K562 (cell line): ENCODE results near the gene GNRHR. TPM values are rescaled to one million over a fixed set of nuclear protein-coding genes. Genes with fewer than 3 reads are reported as not detected.

Source experiments
- CBX5 ChIP-seq: IDR thresholded peaks from 2 replicates; pipeline ENCODE4 v1.6.1; 2014; ENCODE audit warnings: low read depth, borderline replicate concordance
- CREBBP ChIP-seq: IDR thresholded peaks from one replicate; pipeline ENCODE4 v1.6.1; 2012; ENCODE audit warnings: low read depth, mild to moderate bottlenecking, control low read depth, inconsistent platforms, low read length
- EHMT2 ChIP-seq: fragments of 450-650 bp; IDR thresholded peaks from 2 replicates; pipeline ENCODE4 v1.6.1; 2018; ENCODE audit warnings: antibody characterized with exemption
- ESRRA ChIP-seq: fragments of 450-650 bp; IDR thresholded peaks from 2 replicates; pipeline ENCODE4 v1.6.1; 2014; ENCODE audit warnings: low read depth, mild to moderate bottlenecking, moderate library complexity, borderline replicate concordance
- FOXJ3 ChIP-seq: sonication (generic); formaldehyde crosslinking; IDR thresholded peaks from 2 replicates; pipeline ENCODE4 v1.4.0; 2020; ENCODE audit warnings: mild to moderate bottlenecking, missing genetic modification reagents
- FOXK1 ChIP-seq: sonication (generic); formaldehyde crosslinking; IDR thresholded peaks from 2 replicates; pipeline ENCODE4 v1.8.0; 2022; ENCODE audit warnings: missing genetic modification reagents, mild to moderate bottlenecking, borderline replicate concordance
- HMG20A ChIP-seq: fragments of 450-650 bp; formaldehyde crosslinking; conservative IDR thresholded peaks from 2 replicates; pipeline ENCODE4 v1.4.0; 2020; ENCODE audit warnings: mild to moderate bottlenecking, mixed read lengths
- HNRNPLL ChIP-seq: fragments of 200-400 bp; formaldehyde crosslinking; IDR thresholded peaks from 2 replicates; pipeline ENCODE4 v1.6.1; 2017; ENCODE audit warnings: low read length, low read depth, mild to moderate bottlenecking; ENCODE audit not compliant: poor library complexity, severe bottlenecking
- IRF9 ChIP-seq: fragments of 450-650 bp; IDR thresholded peaks from 2 replicates; pipeline ENCODE4 v1.6.1; 2016; ENCODE audit warnings: missing biosample characterization, missing genetic modification characterization
- KAT8 ChIP-seq: fragments of 450-650 bp; IDR thresholded peaks from 2 replicates; pipeline ENCODE4 v1.6.1; 2016; ENCODE audit warnings: low read depth, mild to moderate bottlenecking
- MCM5 ChIP-seq: fragments of 450-650 bp; IDR thresholded peaks from 2 replicates; pipeline ENCODE4 v1.6.1; 2016; ENCODE audit warnings: low read depth
- NCOA1 ChIP-seq: fragments of 450-650 bp; IDR thresholded peaks from 2 replicates; pipeline ENCODE4 v1.6.1; 2016; ENCODE audit warnings: low read depth
- PHB ChIP-seq: fragments of 250-450 bp; sonication (Bioruptor Pico); IDR thresholded peaks from 2 replicates; pipeline ENCODE4 v1.5.0; 2021
- PHTF2 ChIP-seq: fragments of 250-450 bp; sonication (Bioruptor Pico); IDR thresholded peaks from 2 replicates; pipeline ENCODE4 v1.5.0; 2021; ENCODE audit warnings: mild to moderate bottlenecking
- POLR2G ChIP-seq: fragments of 200-400 bp; formaldehyde crosslinking; IDR thresholded peaks from 2 replicates; pipeline ENCODE4 v1.6.1; 2017; ENCODE audit warnings: low read depth, mild to moderate bottlenecking, antibody characterized with exemption, low read length, moderate library complexity
- SMAD2 ChIP-seq: fragments of 150-350 bp; IDR thresholded peaks from 2 replicates; pipeline ENCODE4 v1.6.1; 2014; ENCODE audit warnings: low read depth, mild to moderate bottlenecking, low read length
- SMARCC2 ChIP-seq: fragments of 450-650 bp; IDR thresholded peaks from 2 replicates; pipeline ENCODE4 v1.6.1; 2017; ENCODE audit warnings: antibody characterized with exemption, moderate library complexity, mild to moderate bottlenecking, low read depth
- STAT5A ChIP-seq: IDR thresholded peaks from 2 replicates; pipeline ENCODE4 v1.6.1; 2012; ENCODE audit warnings: low read length, inconsistent platforms, borderline replicate concordance
- ZNF134 ChIP-seq: fragments of 250-450 bp; sonication (Bioruptor Pico); conservative IDR thresholded peaks from 2 replicates; pipeline ENCODE4 v1.4.0; 2020
- ZNF239 ChIP-seq: fragments of 250-450 bp; sonication (Bioruptor Pico); IDR thresholded peaks from 2 replicates; pipeline ENCODE4 v1.4.0; 2020; ENCODE audit warnings: mild to moderate bottlenecking
- ZNF655 ChIP-seq: fragments of 250-450 bp; sonication (Bioruptor Pico); IDR thresholded peaks from 2 replicates; pipeline ENCODE4 v1.5.0; 2021
- ZNF696 ChIP-seq: fragments of 250-450 bp; sonication (Bioruptor Pico); conservative IDR thresholded peaks from 2 replicates; pipeline ENCODE4 v1.4.0; 2020; ENCODE audit warnings: mild to moderate bottlenecking, moderate library complexity
- ZNF699 ChIP-seq: fragments of 250-450 bp; sonication (Bioruptor Pico); IDR thresholded peaks from 2 replicates; pipeline ENCODE4 v1.8.0; 2021; ENCODE audit warnings: mild to moderate bottlenecking, moderate library complexity; ENCODE audit not compliant: insufficient replicate concordance
- polyA plus RNA-seq, 8 experiments: library from polyadenylated mRNA; depleted of rRNA in 4 of 8; stranded (reverse) in 5 of 8; unstranded in 3 of 8; fragments of >200 nt; fragmentation: Nextera tagmentation in 2 of 8; fragmentation: Illumina TruSeq in 1 of 8; extraction: Ambion mirVana in 2 of 8; extraction: Trizol in 1 of 8; gene quantifications; 2 replicates each; pipeline versions ENCODE4 v1.2.1 to v1.2.3, GENCODE V29; 2011 to 2014; ENCODE audit warnings: inconsistent platforms in 1 of 8, missing spikeins in 1 of 8
- total RNA-seq, 7 experiments: library from RNA; depleted of rRNA in 6 of 7; stranded (reverse); fragments of >200 nt in 6 of 7; fragmentation: Illumina TruSeq in 2 of 7; extraction: Trizol in 2 of 7; gene quantifications; 2 replicates each; pipeline versions ENCODE4 v1.2.1 to v1.2.3, GENCODE V29; 2011 to 2021; ENCODE audit warnings: low replicate concordance in 1 of 7
- TF ChIP-seq, protein P1 (sequence below): fragments of 450-650 bp; IDR thresholded peaks from 2 replicates; pipeline ENCODE4 v1.6.1; 2014; ENCODE audit warnings: low read depth, mild to moderate bottlenecking, moderate library complexity, borderline replicate concordance

GNRHR gene
- total and polyA plus RNA-seq, 9 of the 15 experiments (the other 6 are each of a cell fraction or from before 2014, with no cell fraction given), result 0.06 to 0.13 TPM; not detected in 7

- TF ChIP-seq, protein P1, sequence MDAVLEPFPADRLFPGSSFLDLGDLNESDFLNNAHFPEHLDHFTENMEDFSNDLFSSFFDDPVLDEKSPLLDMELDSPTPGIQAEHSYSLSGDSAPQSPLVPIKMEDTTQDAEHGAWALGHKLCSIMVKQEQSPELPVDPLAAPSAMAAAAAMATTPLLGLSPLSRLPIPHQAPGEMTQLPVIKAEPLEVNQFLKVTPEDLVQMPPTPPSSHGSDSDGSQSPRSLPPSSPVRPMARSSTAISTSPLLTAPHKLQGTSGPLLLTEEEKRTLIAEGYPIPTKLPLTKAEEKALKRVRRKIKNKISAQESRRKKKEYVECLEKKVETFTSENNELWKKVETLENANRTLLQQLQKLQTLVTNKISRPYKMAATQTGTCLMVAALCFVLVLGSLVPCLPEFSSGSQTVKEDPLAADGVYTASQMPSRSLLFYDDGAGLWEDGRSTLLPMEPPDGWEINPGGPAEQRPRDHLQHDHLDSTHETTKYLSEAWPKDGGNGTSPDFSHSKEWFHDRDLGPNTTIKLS, result no peak
- TF ChIP-seq KAT8 (0 out of 2 replicates have a peak, but pooled peaks have one; percentile 1), FOXJ3 (CRISPR knock-in tag) (no peak), ZNF699 (CRISPR knock-in tag) (peak; percentile 99), HNRNPLL (no peak), SMARCC2 (no peak), POLR2G (no peak), EHMT2 (peak; percentile 89), FOXK1 (CRISPR knock-in tag) (no peak), NCOA1 (peak; percentile 68; the same call in 1 of the 2 replicates), CBX5 (no peak), SMAD2 (no peak), HMG20A (peak; percentile 99), MCM5 (no peak), ESRRA (peak; percentile 93), STAT5A (peak; percentile 96), CREBBP (no peak), ZNF134 (CRISPR knock-in tag) (peak; percentile 98), PHB (CRISPR knock-in tag) (peak; percentile 99), ZNF655 (CRISPR knock-in tag) (peak; percentile 96), ZNF696 (CRISPR knock-in tag) (peak; percentile 97), IRF9 (tag) (peak; percentile 100), ZNF239 (peak; percentile 99), PHTF2 (CRISPR knock-in tag) (peak; percentile 99)
Measured at GRCh38 chr4:67721770-67722597, 32.2 kb downstream of the GNRHR start (continued).
